Measurements from ENCODE around the gene MDM2.
"Not testable (repeated sequence)": the region's sequence is repeated elsewhere in the genome, so short reads cannot be mapped to it uniquely, and the experiment has no call there.

The MDM2 gene

GRCh38 chr12:68825569-68826217 is 17.7 kb downstream of the MDM2 start:
- DNase-seq = no peak

- no peak for DNase-seq
Observed at GRCh38 chr12:68827895-68828671, 20.1 kb downstream of the MDM2 start.

GRCh38 chr12:68828672-68829068 is 20.7 kb downstream of the MDM2 start:
- no peak for DNase-seq

- no peak for DNase-seq
Observed at GRCh38 chr12:68831272-68831671, 23.3 kb downstream of the MDM2 start.

GRCh38 chr12:68831751-68832503 is 23.9 kb downstream of the MDM2 start:
- no peak for DNase-seq

- DNase-seq = no peak
Observed at GRCh38 chr12:68832504-68832867, 24.5 kb downstream of the MDM2 start.

GRCh38 chr12:68833508-68833907 is 25.5 kb downstream of the MDM2 start:
- no peak for DNase-seq

- DNase-seq = no peak
Observed at GRCh38 chr12:68835333-68835908, 27.4 kb downstream of the MDM2 start.

GRCh38 chr12:68837215-68837614 is 29.2 kb downstream of the MDM2 start:
- DNase-seq = no peak

- no peak for DNase-seq
Observed at GRCh38 chr12:68838046-68838886, 30.3 kb downstream of the MDM2 start.

GRCh38 chr12:68839183-68840147 is 31.5 kb downstream of the MDM2 start:
- DNase-seq = no peak

- DNase-seq = not testable (repeated sequence)
Observed at GRCh38 chr12:68841175-68841574, 33.2 kb downstream of the MDM2 start.

GRCh38 chr12:68841717-68842116 is 33.7 kb downstream of the MDM2 start:
- DNase-seq = no peak

GRCh38 chr12:68842123-68842522 is 34.1 kb downstream of the MDM2 start:
- no peak for DNase-seq

- DNase-seq = no peak
Observed at GRCh38 chr12:68842784-68843567, 35.0 kb downstream of the MDM2 start.

GRCh38 chr12:68844318-68844745 is 36.4 kb downstream of the MDM2 start:
- no peak for DNase-seq

GRCh38 chr12:68844788-68845695 is 37.1 kb downstream of the MDM2 start:
- DNase-seq = no peak

GRCh38 chr12:68846811-68847210 is 38.8 kb downstream of the MDM2 start:
- no peak for DNase-seq
